NCI-H460 (cell line): ENCODE data around the gene SALL1. TPM values are rescaled to one million over a fixed set of nuclear protein-coding genes. Genes with fewer than 3 reads are reported as not detected.

ENCODE experiments used
- DNase-seq: peaks from one replicate; pipeline ENCODE4 v3.0.0-alpha.2; 2016; ENCODE audit warnings: low read depth; ENCODE audit errors: extremely low read depth
- total RNA-seq: library from RNA; depleted of rRNA; stranded (reverse); fragments of >200 nt; shearing (Covaris generic); gene quantifications from 2 replicates; pipeline ENCODE4 v1.2.3, GENCODE V29; 2014

Gene SALL1
- total RNA-seq, 1 experiment from 2014 or later = 1.6 TPM

DNA sequence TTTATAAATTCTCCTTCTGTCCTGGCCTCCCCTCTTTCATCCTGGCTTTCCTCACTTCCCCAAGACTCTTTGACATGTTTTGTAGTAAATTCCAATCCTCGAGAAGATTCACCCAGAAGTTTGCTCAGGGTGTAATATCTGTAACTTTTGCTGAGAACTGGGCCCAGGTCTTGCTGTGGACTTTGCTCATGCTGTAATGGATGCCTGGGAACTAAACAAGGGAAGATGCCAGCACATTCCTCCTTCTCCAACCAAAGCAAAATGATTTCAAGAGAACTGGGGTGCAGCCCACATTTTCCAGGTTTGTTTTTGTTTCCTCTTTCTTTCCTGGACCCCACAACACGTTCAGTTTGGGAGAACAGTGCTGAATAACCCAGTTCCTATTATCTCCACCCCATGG lies 6.6 kb upstream of the SALL1 start:
- no peak for DNase-seq

GRCh38 chr16:51156807-51157200 lies 5.7 kb upstream of the SALL1 start:
- no peak for DNase-seq

DNA sequence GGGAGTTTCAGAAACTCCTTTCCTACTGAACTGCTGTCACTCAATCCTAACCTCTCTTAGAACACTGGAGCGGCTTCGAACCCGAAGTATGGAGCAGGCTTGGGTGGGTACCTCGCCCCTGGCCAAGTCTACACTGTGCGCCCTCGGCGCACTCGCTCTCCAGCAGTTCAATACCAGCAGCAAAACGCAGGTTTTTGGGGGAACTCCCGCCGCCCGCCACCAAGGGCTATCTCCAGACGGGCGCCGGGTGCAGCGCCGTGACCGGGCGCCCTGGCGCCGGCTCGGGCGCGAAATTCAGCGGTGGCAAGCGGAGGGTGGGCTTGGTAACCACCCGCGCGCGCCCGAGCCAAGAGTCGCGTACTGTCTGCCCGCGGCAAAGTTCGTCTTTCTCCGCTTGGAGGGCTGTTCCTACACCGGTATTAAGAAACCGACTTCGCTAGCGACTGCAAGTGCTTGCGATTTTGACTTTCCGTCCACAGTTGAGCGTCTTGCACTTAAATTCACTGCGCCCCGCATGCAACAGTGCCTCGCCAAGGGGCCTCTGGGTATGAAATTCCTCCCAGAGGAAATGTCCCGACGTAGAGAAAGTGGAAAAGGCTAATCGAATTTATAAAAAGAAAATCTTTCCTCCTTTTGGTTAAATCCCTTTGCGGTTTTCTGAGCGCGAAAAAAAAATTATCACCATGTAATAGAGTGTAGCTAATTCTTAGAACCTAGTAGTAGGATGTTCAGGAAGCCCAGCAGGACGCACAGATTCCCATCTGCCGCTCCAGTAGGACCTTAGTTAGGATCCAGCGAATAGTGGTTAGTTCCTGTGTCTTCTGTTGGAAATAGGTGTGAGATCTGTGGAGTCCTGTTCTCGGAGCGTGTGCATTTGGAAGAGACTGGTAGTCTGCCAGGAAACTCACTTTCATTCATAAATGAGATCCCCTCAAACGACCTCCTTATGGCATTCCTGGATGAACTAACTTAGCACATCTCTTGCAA lies 5.0 kb upstream of the SALL1 start:
- DNase-seq = no peak

GRCh38 chr16:51155199-51155607 lies 4.1 kb upstream of the SALL1 start:
- DNase-seq = no peak

- no peak for DNase-seq
Measured at GRCh38 chr16:51154271-51155171, 3.5 kb upstream of the SALL1 start.

GRCh38 chr16:51153577-51154031 lies 2.5 kb upstream of the SALL1 start:
- no peak for DNase-seq

DNA sequence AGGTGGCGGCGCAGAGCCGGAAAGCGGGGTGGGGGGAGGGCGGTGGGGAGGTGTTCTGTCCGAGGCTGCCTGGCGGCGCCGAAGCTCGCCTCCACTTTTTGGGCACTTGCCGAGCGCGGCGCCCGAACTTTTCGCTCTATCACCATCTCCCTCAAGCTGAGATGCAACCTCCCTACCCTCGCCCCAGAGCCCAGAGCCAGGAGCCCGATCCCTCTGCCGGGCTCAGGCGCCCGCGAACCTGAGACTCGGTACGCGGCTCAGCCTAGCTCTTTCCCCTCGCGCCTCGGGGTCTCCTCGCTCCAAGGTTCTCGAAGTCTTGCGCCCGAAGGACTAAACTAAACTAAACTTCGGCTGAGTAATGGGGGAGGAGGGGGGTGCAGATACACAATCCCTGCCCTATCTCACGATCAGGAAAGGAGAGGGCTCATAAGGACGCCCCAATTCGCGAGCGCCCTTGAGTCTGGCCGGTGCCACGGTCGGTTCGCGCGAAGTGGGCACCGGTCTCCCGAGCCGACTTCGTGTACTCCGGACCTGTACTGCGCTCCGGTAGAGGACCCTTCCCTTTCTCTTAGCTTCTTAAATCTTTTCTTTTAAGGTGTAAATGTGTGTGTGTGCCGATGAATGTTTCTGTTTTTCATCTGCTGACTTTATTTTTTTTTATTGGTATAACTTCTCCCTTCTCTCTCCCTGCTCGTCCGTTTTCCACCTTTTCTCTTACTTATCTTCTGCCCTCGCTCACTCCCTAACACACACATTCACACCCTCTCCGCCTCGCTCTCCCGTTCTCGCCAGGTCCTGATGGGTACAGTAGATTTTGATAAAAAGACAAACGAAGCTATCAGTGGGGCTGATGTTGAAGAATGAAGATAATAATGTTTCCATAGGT lies 1.9 kb upstream of the SALL1 start:
- DNase-seq = no peak

DNA sequence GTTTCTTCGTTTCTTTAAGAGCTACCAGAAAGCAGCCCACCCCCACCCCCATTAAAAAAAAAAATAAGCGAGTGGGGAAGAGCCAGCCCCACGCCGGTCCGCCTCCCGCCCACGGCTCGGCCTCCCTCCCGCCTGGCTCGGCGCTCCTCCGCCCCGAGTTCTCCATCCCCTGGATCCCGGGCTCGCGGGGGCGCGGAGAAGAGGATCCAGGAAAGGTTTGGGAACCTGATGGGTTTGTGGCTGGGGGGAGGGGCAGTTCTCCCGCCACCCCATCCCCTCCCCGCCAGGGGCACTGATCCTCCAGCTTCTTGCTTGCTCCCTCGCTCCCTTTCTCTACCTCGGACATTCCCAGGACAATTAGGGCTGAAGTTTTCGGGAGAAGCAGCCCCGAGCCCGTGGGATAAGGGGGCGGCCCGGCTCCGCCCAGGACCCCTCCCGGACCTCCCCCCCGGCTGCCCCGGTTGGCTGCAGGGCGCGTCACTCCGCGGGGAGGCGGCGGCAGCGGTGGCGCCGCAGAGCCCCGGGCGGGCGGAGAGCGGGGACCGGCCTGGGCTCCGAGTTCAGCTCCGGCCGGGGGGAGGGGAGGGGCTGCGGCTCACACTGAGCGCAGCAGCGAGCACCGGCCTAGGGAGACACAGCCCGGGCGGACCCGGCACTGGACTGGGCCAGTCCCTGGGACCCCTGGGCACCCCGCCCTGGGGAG lies 1.0 kb upstream of the SALL1 start:
- peak; percentile 25 for DNase-seq

GRCh38 chr16:51151435-51151960 lies 428 bp upstream of the SALL1 start:
- DNase-seq = peak; percentile 17

- DNase-seq = no peak
Measured at GRCh38 chr16:51150165-51150887, 744 bp downstream of the SALL1 start.

GRCh38 chr16:51149721-51150164 lies 1.3 kb downstream of the SALL1 start:
- no peak for DNase-seq

DNA sequence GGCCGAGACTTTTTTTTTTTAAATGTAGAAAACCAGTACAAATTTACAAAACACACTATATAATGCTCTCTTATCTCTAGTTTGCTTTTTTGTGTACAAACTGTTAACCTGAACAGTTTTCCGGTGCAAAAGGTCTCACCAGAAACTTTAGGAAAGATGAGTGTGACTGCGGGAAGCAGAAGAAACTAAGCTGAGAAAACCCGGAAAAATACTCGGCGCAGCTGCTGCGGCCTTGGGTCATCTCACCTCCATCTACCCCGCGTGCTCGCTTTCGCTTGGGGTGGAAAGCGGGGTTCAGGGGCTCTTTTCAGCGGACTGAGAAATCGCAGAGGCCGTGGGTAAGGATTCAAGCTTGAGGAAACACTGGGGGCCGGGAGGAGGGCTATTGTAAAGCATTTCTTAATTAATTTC lies 1.8 kb downstream of the SALL1 start:
- DNase-seq = no peak

- no peak for DNase-seq
Measured at GRCh38 chr16:51148678-51149228, 2.3 kb downstream of the SALL1 start.

GRCh38 chr16:51147776-51148677 lies 3.0 kb downstream of the SALL1 start:
- no peak for DNase-seq

- DNase-seq = no peak
Measured at GRCh38 chr16:51146256-51146924, 4.7 kb downstream of the SALL1 start.

GRCh38 chr16:51144203-51144602 lies 6.9 kb downstream of the SALL1 start:
- DNase-seq = no peak
